WERI-Rb-1 (cell line): Measurements from ENCODE around the gene MACROD2.
"Not testable (repeated sequence)": the region's sequence is repeated elsewhere in the genome, so short reads cannot be mapped to it uniquely, and the experiment has no call there.

Source experiments
- DNase-seq: peaks from one replicate; pipeline ENCODE4 v3.0.0-alpha.2; 2020
- H3K27ac ChIP-seq: fragments of 250-450 bp; sonication (Bioruptor Pico); 2 replicates; pipeline ENCODE4 v1.5.1; 2020; ENCODE audit warnings: mild to moderate bottlenecking, moderate library complexity
- H3K27me3 ChIP-seq: fragments of 250-450 bp; sonication (Bioruptor Pico); 2 replicates; pipeline ENCODE4 v1.5.1; 2021; ENCODE audit warnings: mild to moderate bottlenecking, low read depth, moderate library complexity; ENCODE audit not compliant: insufficient read depth, severe bottlenecking
- H3K36me3 ChIP-seq: fragments of 250-450 bp; sonication (Bioruptor Pico); 2 replicates; pipeline ENCODE4 v1.5.1; 2020; ENCODE audit warnings: mild to moderate bottlenecking, moderate library complexity
- H3K4me3 ChIP-seq: 2 replicates; pipeline ENCODE4 v1.5.1; 2011; ENCODE audit warnings: low read depth, mild to moderate bottlenecking, control low read depth, low read length
- H3K9me3 ChIP-seq: fragments of 250-450 bp; sonication (Bioruptor Pico); 2 replicates; pipeline ENCODE4 v1.5.1; 2021; ENCODE audit warnings: mild to moderate bottlenecking, moderate library complexity; ENCODE audit not compliant: severe bottlenecking
- CTCF ChIP-seq: IDR thresholded peaks from 2 replicates; pipeline ENCODE4 v1.5.1; 2011; ENCODE audit warnings: low read depth, mild to moderate bottlenecking, control low read depth, inconsistent platforms, low read length

Gene MACROD2

GRCh38 chr20:15807271-15807670 lies 1812.0 kb downstream of the MACROD2 start:
- no peak for TF ChIP-seq CTCF
- Histone ChIP-seq H3K27ac (no peak overlapping the region), H3K27me3 (no peaks in the 10 kb centered on the region), H3K9me3 (peaks cover 4% of the 10 kb centered on the region), H3K4me3 (no peak overlapping the region), H3K36me3 (no peaks in the 10 kb centered on the region)
- DNase-seq = no peak

- H3K9me3 ChIP-seq, H3K27me3 ChIP-seq, H3K4me3 ChIP-seq, H3K27ac ChIP-seq, H3K36me3 ChIP-seq, DNase-seq: not testable (repeated sequence)
These were observed 1812.5 kb downstream of the MACROD2 start for GRCh38 chr20:15807771-15808170.

GRCh38 chr20:15811951-15812350 lies 1816.6 kb downstream of the MACROD2 start:
- DNase-seq = peak; percentile 50
- H3K4me3 ChIP-seq = peak overlapping the region; percentile 34
- no peaks in the 10 kb centered on the region for H3K27me3 ChIP-seq
- peak overlapping the region; percentile 69 for H3K27ac ChIP-seq
- no peaks in the 10 kb centered on the region for H3K36me3 ChIP-seq
- no peak for TF ChIP-seq CTCF
- peaks cover 6% of the 10 kb centered on the region for H3K9me3 ChIP-seq

- no peaks in the 10 kb centered on the region for H3K27me3 ChIP-seq
- no peak overlapping the region for H3K4me3 ChIP-seq
- DNase-seq = no peak
- H3K27ac ChIP-seq = peak overlapping the region; percentile 69
- H3K36me3 ChIP-seq = no peaks in the 10 kb centered on the region
- peaks cover 6% of the 10 kb centered on the region for H3K9me3 ChIP-seq
- TF ChIP-seq CTCF = no peak
These were observed 1817.4 kb downstream of the MACROD2 start for GRCh38 chr20:15812696-15813095.

- H3K9me3 ChIP-seq = peaks cover 6% of the 10 kb centered on the region
- DNase-seq = no peak
These were observed 1819.0 kb downstream of the MACROD2 start for GRCh38 chr20:15814360-15814759.

GRCh38 chr20:15814911-15815310 lies 1819.6 kb downstream of the MACROD2 start:
- no peak for DNase-seq
- no peak for TF ChIP-seq CTCF
- Histone ChIP-seq H3K27ac (no peak overlapping the region), H3K9me3 (peaks cover 6% of the 10 kb centered on the region), H3K36me3 (no peaks in the 10 kb centered on the region), H3K4me3 (no peak overlapping the region), H3K27me3 (no peaks in the 10 kb centered on the region)

More at GRCh38 chr20:15814360-15814759, 1819.0 kb downstream of the MACROD2 start:
- no peak overlapping the region for H3K4me3 ChIP-seq
- no peaks in the 10 kb centered on the region for H3K36me3 ChIP-seq
- TF ChIP-seq CTCF = no peak
- H3K27ac ChIP-seq = no peak overlapping the region
- H3K27me3 ChIP-seq = no peaks in the 10 kb centered on the region
